Measurements from ENCODE around the gene SDR9C7. TPM values are rescaled to one million over a fixed set of nuclear protein-coding genes. Genes with fewer than 3 reads are reported as not detected.
"Not testable (repeated sequence)": the region's sequence is repeated elsewhere in the genome, so short reads cannot be mapped to it uniquely, and the experiment has no call there.

SDR9C7 gene
- total RNA-seq, 1 experiment from 2014 or later: not detected

DNA sequence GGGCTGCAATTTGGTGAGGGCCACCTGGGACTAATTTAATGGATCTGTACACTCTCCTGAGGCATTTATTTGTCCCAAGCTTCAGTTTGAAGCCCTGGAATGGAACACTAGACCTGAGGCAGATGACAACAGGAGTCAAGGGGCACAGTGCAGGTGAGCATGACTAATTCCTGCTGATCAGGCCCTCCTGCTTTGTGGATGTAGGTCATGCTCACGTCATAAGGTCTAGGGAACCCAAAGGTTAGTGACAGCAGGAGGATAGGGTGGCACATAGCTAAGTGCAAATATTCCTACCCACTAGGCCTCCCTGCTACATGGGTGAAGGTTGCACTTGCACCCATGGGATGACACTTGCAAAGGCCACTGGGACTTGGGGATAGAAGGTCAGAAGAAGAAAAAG, 30.8 kb downstream of the SDR9C7 start:
- no peaks in the 10 kb centered on the region for H3K79me2 ChIP-seq (ENCODE audit: insufficient read depth, low read length)
- ATAC-seq (no peak), DNase-seq (ENCODE audit: low read depth, low spot score) (no peak)
- POLR2A ChIA-PET: no interaction called here
- H3K9ac ChIP-seq (ENCODE audit: low read length): no peak overlapping the region
- intact Hi-C loops (cut with micrococcal nuclease): no loop called here
- CTCF ChIA-PET: no interaction called here
- no TSS peak for BruUV-seq (replicated peaks)
- no peak overlapping the region for H2AFZ ChIP-seq (ENCODE audit: low read depth, low read length, poor library complexity, severe bottlenecking)
- no peaks in the 10 kb centered on the region for H3K9me2 ChIP-seq (ENCODE audit: insufficient read depth)
- H4K20me1 ChIP-seq (ENCODE audit: insufficient read depth): no peaks in the 10 kb centered on the region
- no peaks in the 10 kb centered on the region for H3K9me3 ChIP-seq (ENCODE audit: control insufficient read depth in 1 of 2, insufficient read depth in 1 of 2, low read depth in 1 of 2, low read length in 2 of 2)
- H3K27ac ChIP-seq (ENCODE audit: low read depth, low read length): no peak overlapping the region
- peaks cover 4 to 26% of the 10 kb centered on the region in 2 experiments for H3K4me1 ChIP-seq (ENCODE audit: control insufficient read depth in 1 of 2, insufficient read depth in 2 of 2, low read length in 2 of 2)
- RAD21 ChIA-PET (ENCODE audit: low non-redundant PET in 1 of 2, low total read pairs in 2 of 2, uncharacterized antibody in 2 of 2, unreplicated experiment in 2 of 2): no interaction called here
- no peaks in the 10 kb centered on the region for H3K36me3 ChIP-seq (ENCODE audit: control insufficient read depth in 1 of 2, insufficient read depth in 2 of 2, low read length in 2 of 2)
- TF ChIP-seq, protein P1, sequence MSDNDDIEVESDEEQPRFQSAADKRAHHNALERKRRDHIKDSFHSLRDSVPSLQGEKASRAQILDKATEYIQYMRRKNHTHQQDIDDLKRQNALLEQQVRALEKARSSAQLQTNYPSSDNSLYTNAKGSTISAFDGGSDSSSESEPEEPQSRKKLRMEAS (IDR thresholded peaks at IDR 0.05): no peak
- TF ChIP-seq, protein P2, sequence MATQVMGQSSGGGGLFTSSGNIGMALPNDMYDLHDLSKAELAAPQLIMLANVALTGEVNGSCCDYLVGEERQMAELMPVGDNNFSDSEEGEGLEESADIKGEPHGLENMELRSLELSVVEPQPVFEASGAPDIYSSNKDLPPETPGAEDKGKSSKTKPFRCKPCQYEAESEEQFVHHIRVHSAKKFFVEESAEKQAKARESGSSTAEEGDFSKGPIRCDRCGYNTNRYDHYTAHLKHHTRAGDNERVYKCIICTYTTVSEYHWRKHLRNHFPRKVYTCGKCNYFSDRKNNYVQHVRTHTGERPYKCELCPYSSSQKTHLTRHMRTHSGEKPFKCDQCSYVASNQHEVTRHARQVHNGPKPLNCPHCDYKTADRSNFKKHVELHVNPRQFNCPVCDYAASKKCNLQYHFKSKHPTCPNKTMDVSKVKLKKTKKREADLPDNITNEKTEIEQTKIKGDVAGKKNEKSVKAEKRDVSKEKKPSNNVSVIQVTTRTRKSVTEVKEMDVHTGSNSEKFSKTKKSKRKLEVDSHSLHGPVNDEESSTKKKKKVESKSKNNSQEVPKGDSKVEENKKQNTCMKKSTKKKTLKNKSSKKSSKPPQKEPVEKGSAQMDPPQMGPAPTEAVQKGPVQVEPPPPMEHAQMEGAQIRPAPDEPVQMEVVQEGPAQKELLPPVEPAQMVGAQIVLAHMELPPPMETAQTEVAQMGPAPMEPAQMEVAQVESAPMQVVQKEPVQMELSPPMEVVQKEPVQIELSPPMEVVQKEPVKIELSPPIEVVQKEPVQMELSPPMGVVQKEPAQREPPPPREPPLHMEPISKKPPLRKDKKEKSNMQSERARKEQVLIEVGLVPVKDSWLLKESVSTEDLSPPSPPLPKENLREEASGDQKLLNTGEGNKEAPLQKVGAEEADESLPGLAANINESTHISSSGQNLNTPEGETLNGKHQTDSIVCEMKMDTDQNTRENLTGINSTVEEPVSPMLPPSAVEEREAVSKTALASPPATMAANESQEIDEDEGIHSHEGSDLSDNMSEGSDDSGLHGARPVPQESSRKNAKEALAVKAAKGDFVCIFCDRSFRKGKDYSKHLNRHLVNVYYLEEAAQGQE (IDR thresholded peaks at IDR 0.05; ENCODE audit: low read depth): no peak
- TF ChIP-seq EGR1 (IDR thresholded peaks at IDR 0.05; ENCODE audit: low read depth) (no peak), CEBPB (IDR thresholded peaks at IDR 0.05; ENCODE audit: low read depth) (no peak), SIN3A (IDR thresholded peaks at IDR 0.05; ENCODE audit: low read depth) (no peak), POLR2AphosphoS5 (IDR thresholded peaks at IDR 0.05; ENCODE audit: low read depth, low read length) (no peak)
- no peak overlapping the region for H3K4me3 ChIP-seq (replicated peaks in 1 of 2; ENCODE audit: low read depth in 1 of 2, low read length in 2 of 2)
- H3K27me3 ChIP-seq (ENCODE audit: insufficient read depth, low read length): no peaks in the 10 kb centered on the region
- H3K4me2 ChIP-seq (ENCODE audit: low read length): no peak overlapping the region

DNA sequence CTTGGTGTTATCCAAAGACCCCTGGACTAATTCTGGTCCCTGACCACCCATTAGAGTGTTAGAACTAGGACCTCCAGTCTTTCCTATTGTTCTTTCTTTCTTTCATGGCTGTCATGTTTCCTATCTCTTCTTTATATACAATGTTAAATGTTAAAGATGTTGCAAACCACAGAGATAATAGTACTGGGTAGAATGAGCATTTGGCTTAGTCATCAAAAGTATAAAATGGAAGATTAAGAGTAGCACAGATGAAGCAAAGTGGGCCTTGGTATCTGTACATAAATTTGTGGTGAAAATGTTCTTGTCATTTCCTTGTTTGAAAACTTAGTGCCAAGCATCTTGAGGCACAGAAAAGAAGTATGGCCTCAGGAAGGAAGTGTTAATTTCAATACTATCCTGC, 32.9 kb downstream of the SDR9C7 start:
- H3K27me3 ChIP-seq (ENCODE audit: insufficient read depth, low read length); BruUV-seq (replicated peaks); POLR2A ChIA-PET; H3K4me3 ChIP-seq (replicated peaks in 1 of 2; ENCODE audit: low read depth in 1 of 2, low read length in 2 of 2); H3K79me2 ChIP-seq (ENCODE audit: insufficient read depth, low read length); H2AFZ ChIP-seq (ENCODE audit: low read depth, low read length, poor library complexity, severe bottlenecking); RAD21 ChIA-PET (ENCODE audit: low non-redundant PET in 1 of 2, low total read pairs in 2 of 2, uncharacterized antibody in 2 of 2, unreplicated experiment in 2 of 2); H3K9ac ChIP-seq (ENCODE audit: low read length); H3K9me2 ChIP-seq (ENCODE audit: insufficient read depth); DNase-seq (ENCODE audit: low read depth, low spot score); intact Hi-C loops (cut with micrococcal nuclease); ATAC-seq; H3K9me3 ChIP-seq (ENCODE audit: control insufficient read depth in 1 of 2, insufficient read depth in 1 of 2, low read depth in 1 of 2, low read length in 2 of 2); H3K36me3 ChIP-seq (ENCODE audit: control insufficient read depth in 1 of 2, insufficient read depth in 2 of 2, low read length in 2 of 2); H3K27ac ChIP-seq (ENCODE audit: low read depth, low read length); H4K20me1 ChIP-seq (ENCODE audit: insufficient read depth): not testable (repeated sequence)
- Histone ChIP-seq H3K4me1 (ENCODE audit: control insufficient read depth in 1 of 2, insufficient read depth in 2 of 2, low read length in 2 of 2) (peaks cover 4 to 34% of the 10 kb centered on the region in 2 experiments), H3K4me2 (ENCODE audit: low read length) (peak overlapping the region; percentile 70)
- CTCF ChIA-PET: interaction anchor here (1.1 kb wide), 2 partner anchors 61 to 100 kb away, joined by 3 to 5 read pairs; no protein-coding TSS in a partner anchor
